Esophagus squamous epithelium (tissue), 5 donors: ENCODE results near the gene SPECC1. TPM values are rescaled to one million over a fixed set of nuclear protein-coding genes. Genes with fewer than 3 reads are reported as not detected.

Experiments used
- DNase-seq: peaks from one replicate; lab custom pipeline; 2025; lab: John Stamatoyannopoulos, UW
- H3K27ac ChIP-seq, 4 donors: fragments of 200-600 bp; sonication (generic); one replicate each; pipeline ENCODE4 v1.5.1; 2016 to 2019; ENCODE audit warnings: mild to moderate bottlenecking in 1 of 4
- H3K27me3 ChIP-seq, 4 donors: fragments of 200-600 bp; sonication (generic); 1 replicate in 3 of 4; 2 replicates in 1 of 4; pipeline versions ENCODE4 v1.5.1 to v1.6.0; 2017 to 2021; ENCODE audit warnings: antibody characterized with exemption in 1 of 4
- H3K36me3 ChIP-seq, 3 donors: fragments of 200-600 bp; sonication (generic); one replicate each; pipeline ENCODE4 v1.5.1; 2016 to 2019
- H3K4me1 ChIP-seq, 3 donors: fragments of 200-600 bp; sonication (generic); one replicate each; pipeline ENCODE4 v1.5.1; 2017 to 2019
- H3K4me3 ChIP-seq, 4 donors: fragments of 200-600 bp; sonication (generic); 1 replicate in 3 of 4; 2 replicates in 1 of 4; pipeline ENCODE4 v1.5.1; 2016 to 2019; ENCODE audit warnings: mild to moderate bottlenecking in 2 of 4, moderate library complexity in 1 of 4
- H3K9me3 ChIP-seq, 3 donors: fragments of 200-600 bp; sonication (generic); one replicate each; pipeline ENCODE4 v1.5.1; 2016 to 2019
- CTCF ChIP-seq, 6 experiments: fragments of 450-650 bp in 4 of 6; fragments of 200-600 bp in 2 of 6; sonication (generic) in 2 of 6; IDR thresholded peaks; one replicate each; pipeline ENCODE4 v1.5.1; 2016 to 2019; ENCODE audit warnings: antibody characterized with exemption in 6 of 6, mild to moderate bottlenecking in 4 of 6, moderate library complexity in 4 of 6
- POLR2A ChIP-seq, 4 donors: fragments of 450-650 bp; IDR thresholded peaks; one replicate each; pipeline ENCODE4 v1.6.1; 2017; ENCODE audit warnings: antibody characterized with exemption in 4 of 4, mild to moderate bottlenecking in 4 of 4, moderate library complexity in 3 of 4
- WGBS, 2 donors: methylation state at CpG; one replicate each; pipeline ENCODE4 v1.1.5; 2018; 5-methylcytosine and 5-hydroxymethylcytosine counted together
- intact Hi-C: fragments of 100-400 bp; cut with DNase I; formaldehyde crosslinking; loops from one replicate; pipeline ENCODE4 v1.15.0; 2022
- total RNA-seq, 4 donors: library from RNA; depleted of rRNA; stranded (reverse); fragments of >200 nt; gene quantifications; one replicate each; pipeline ENCODE4 v1.1.0, GENCODE V29; 2016
- donor health status: DM: yes; HTN: yes; CAD: no.

The SPECC1 gene
- total RNA-seq, 4 donors from 2014 or later, result 13.8 to 29.6 (median 19.0) TPM

GRCh38 chr17:20043021-20043420 lies 33.9 kb downstream of the SPECC1 start:
- H3K9me3 ChIP-seq, result no peaks in the 10 kb centered on the region
- intact Hi-C loops, result no loop called here
- 79 to 88% methylated on average over 3 of the region's 3 CpGs for WGBS, 2 donors
- DNase-seq, result no peak
- H3K27ac ChIP-seq, result no peak overlapping the region
- no peaks in the 10 kb centered on the region for H3K4me1 ChIP-seq
- H3K36me3 ChIP-seq, result no peaks in the 10 kb centered on the region
- H3K27me3 ChIP-seq, result no peaks in the 10 kb centered on the region
- TF ChIP-seq POLR2A (IDR thresholded peaks at IDR 0.05) (no peak), CTCF (IDR thresholded peaks at IDR 0.05) (no peak)
- H3K4me3 ChIP-seq, result no peak overlapping the region

GRCh38 chr17:20045476-20045875 lies 36.3 kb downstream of the SPECC1 start:
- intact Hi-C loops, result no loop called here
- TF ChIP-seq POLR2A (IDR thresholded peaks at IDR 0.05) (no peak), CTCF (IDR thresholded peaks at IDR 0.05) (no peak)
- WGBS, 2 donors, result 38 to 56% methylated on average over 1 of the region's 1 CpG

GRCh38 chr17:20046629-20047028 lies 37.5 kb downstream of the SPECC1 start:
- H3K4me1 ChIP-seq, result no peaks in the 10 kb centered on the region
- TF ChIP-seq POLR2A (IDR thresholded peaks at IDR 0.05), result no peak
- no peak for TF ChIP-seq CTCF (IDR thresholded peaks at IDR 0.05)
- WGBS, 2 donors, result 86 to 90% methylated on average over 7 to 8 of the region's 8 CpGs
- no peaks in the 10 kb centered on the region for H3K9me3 ChIP-seq
- H3K27me3 ChIP-seq, result no peaks in the 10 kb centered on the region
- intact Hi-C loops, result no loop called here
- no peak for DNase-seq
- H3K36me3 ChIP-seq, result no peaks in the 10 kb centered on the region
- no peak overlapping the region for H3K27ac ChIP-seq
- no peak overlapping the region for H3K4me3 ChIP-seq

More at GRCh38 chr17:20045476-20045875, 36.3 kb downstream of the SPECC1 start:
- Histone ChIP-seq H3K27me3 (no peaks in the 10 kb centered on the region), H3K27ac (no peak overlapping the region), H3K9me3 (no peaks in the 10 kb centered on the region), H3K4me3 (no peak overlapping the region), H3K4me1 (no peaks in the 10 kb centered on the region), H3K36me3 (no peaks in the 10 kb centered on the region)
- no peak for DNase-seq

- intact Hi-C loops, result no loop called here
Measured at GRCh38 chr17:20051624-20052023, 42.5 kb downstream of the SPECC1 start.

More at GRCh38 chr17:20051624-20052023, 42.5 kb downstream of the SPECC1 start:
- no peaks in the 10 kb centered on the region for H3K36me3 ChIP-seq
- H3K27me3 ChIP-seq, result no peaks in the 10 kb centered on the region
- DNase-seq, result no peak
- no peaks in the 10 kb centered on the region for H3K9me3 ChIP-seq
- no peak overlapping the region for H3K4me3 ChIP-seq
- TF ChIP-seq CTCF (IDR thresholded peaks at IDR 0.05), result no peak
- no peak for TF ChIP-seq POLR2A (IDR thresholded peaks at IDR 0.05)
- H3K27ac ChIP-seq, result no peak overlapping the region
- whole genome bisulfite sequencing, 2 donors, result 80 to 96% methylated on average over 2 of the region's 2 CpGs
- no peaks in the 10 kb centered on the region for H3K4me1 ChIP-seq
